Right atrium auricular region (tissue), 2 donors: ENCODE measurements around the gene SCTR. TPM values are rescaled to one million over a fixed set of nuclear protein-coding genes. Genes with fewer than 3 reads are reported as not detected.

Experiments
- DNase-seq: peaks from one replicate; pipeline ENCODE4 v3.0.0-alpha.2; 2019; ENCODE audit warnings: low spot score
- H3K27ac ChIP-seq, 2 donors: fragments of 200-600 bp; sonication (generic); 1 replicate in 1 of 2; 2 replicates in 1 of 2; pipeline ENCODE4 v1.5.1; 2016 to 2019
- H3K27me3 ChIP-seq, 2 donors: fragments of 200-600 bp; sonication (generic); one replicate each; pipeline versions ENCODE4 v1.5.1 to v1.6.0; 2017 to 2019
- H3K36me3 ChIP-seq: fragments of 200-600 bp; sonication (generic); one replicate; pipeline ENCODE4 v1.5.1; 2016
- H3K4me1 ChIP-seq, 2 donors: fragments of 200-600 bp; sonication (generic); one replicate each; pipeline versions ENCODE4 v1.5.1 to v1.6.0; 2017 to 2019
- H3K4me3 ChIP-seq, 2 donors: fragments of 200-600 bp; sonication (generic); 1 replicate in 1 of 2; 2 replicates in 1 of 2; pipeline ENCODE4 v1.5.1; 2017 to 2019; ENCODE audit warnings: mild to moderate bottlenecking in 1 of 2, moderate library complexity in 1 of 2
- H3K9me3 ChIP-seq, 2 donors: fragments of 200-600 bp; sonication (generic); one replicate each; pipeline ENCODE4 v1.5.1; 2019
- total RNA-seq, 2 donors: library from RNA; depleted of rRNA; stranded (reverse); fragments of >200 nt; gene quantifications; one replicate each; pipeline ENCODE4 v1.1.0, GENCODE V29; 2016
- TF ChIP-seq, protein P1 (sequence below), 2 donors: fragments of 200-600 bp; sonication (generic); IDR thresholded peaks; one replicate each; pipeline ENCODE4 v1.5.1; 2019; ENCODE audit warnings: antibody characterized with exemption in 2 of 2

Gene SCTR
- total RNA-seq, 2 donors from 2014 or later, result not detected

- TF ChIP-seq, protein P1, sequence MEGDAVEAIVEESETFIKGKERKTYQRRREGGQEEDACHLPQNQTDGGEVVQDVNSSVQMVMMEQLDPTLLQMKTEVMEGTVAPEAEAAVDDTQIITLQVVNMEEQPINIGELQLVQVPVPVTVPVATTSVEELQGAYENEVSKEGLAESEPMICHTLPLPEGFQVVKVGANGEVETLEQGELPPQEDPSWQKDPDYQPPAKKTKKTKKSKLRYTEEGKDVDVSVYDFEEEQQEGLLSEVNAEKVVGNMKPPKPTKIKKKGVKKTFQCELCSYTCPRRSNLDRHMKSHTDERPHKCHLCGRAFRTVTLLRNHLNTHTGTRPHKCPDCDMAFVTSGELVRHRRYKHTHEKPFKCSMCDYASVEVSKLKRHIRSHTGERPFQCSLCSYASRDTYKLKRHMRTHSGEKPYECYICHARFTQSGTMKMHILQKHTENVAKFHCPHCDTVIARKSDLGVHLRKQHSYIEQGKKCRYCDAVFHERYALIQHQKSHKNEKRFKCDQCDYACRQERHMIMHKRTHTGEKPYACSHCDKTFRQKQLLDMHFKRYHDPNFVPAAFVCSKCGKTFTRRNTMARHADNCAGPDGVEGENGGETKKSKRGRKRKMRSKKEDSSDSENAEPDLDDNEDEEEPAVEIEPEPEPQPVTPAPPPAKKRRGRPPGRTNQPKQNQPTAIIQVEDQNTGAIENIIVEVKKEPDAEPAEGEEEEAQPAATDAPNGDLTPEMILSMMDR (IDR thresholded peaks at IDR 0.05), result no peak
- Histone ChIP-seq H3K27me3 (no peaks in the 10 kb centered on the region), H3K27ac (no peak overlapping the region), H3K36me3 (no peaks in the 10 kb centered on the region), H3K9me3 (no peaks in the 10 kb centered on the region), H3K4me3 (no peak overlapping the region), H3K4me1 (no peaks in the 10 kb centered on the region)
- no peak for DNase-seq
Observed at GRCh38 chr2:119442226-119442619, 82.1 kb downstream of the SCTR start.

DNA sequence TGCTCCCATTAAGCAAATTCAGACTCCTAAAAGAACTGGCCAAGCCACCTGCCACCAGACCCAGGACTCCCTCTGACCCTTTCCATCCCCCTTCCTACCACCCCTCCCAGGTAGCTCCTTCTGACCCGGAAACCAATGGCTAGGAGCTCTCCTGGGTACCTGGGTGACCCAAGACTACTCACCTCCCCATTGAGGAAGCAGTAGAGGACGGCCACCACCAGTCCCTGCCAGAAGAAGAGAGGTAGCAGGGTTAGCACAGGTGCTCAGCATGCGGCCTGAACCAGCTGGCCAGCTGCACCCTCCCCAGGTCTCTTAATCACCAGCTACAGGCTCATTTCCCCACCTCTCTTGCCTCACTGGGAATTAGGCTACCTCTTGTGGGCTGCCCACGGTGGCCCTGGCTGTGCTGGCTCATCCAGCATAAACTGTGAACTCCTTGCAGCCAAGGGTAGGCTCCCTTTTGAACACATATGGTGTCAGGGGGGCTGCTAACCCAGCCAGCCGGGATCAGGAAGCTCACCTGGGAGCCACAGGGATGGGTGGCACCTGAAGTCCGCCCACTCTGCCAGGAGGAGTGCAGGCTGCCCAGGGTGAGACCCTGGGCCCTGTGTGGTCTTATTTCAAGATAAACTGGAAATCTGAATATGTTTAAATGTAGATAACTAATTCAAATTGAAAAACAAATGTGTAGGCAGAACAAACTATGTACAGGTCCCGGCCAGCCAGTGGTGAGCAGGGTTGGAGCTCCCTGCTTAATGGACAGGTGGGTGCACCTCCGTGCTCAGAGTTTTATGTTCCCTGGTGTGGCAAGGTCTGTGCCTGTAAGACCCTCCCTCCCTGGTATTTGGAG is 82.7 kb downstream of the SCTR start:
- no peaks in the 10 kb centered on the region for H3K36me3 ChIP-seq
- no peaks in the 10 kb centered on the region for H3K4me1 ChIP-seq
- H3K9me3 ChIP-seq, result no peaks in the 10 kb centered on the region
- DNase-seq, result no peak
- H3K4me3 ChIP-seq, result no peak overlapping the region
- TF ChIP-seq, protein P1 (IDR thresholded peaks at IDR 0.05), result no peak
- no peak overlapping the region for H3K27ac ChIP-seq
- H3K27me3 ChIP-seq, result no peaks in the 10 kb centered on the region

GRCh38 chr2:119440873-119441272 is 83.4 kb downstream of the SCTR start:
- no peak overlapping the region for H3K4me3 ChIP-seq
- H3K36me3 ChIP-seq, result no peaks in the 10 kb centered on the region
- TF ChIP-seq, protein P1 (IDR thresholded peaks at IDR 0.05), result no peak
- no peaks in the 10 kb centered on the region for H3K27me3 ChIP-seq
- no peak for DNase-seq
- no peak overlapping the region for H3K27ac ChIP-seq
- H3K4me1 ChIP-seq, result no peaks in the 10 kb centered on the region
- no peaks in the 10 kb centered on the region for H3K9me3 ChIP-seq

GRCh38 chr2:119440501-119440870 is 83.8 kb downstream of the SCTR start:
- no peak overlapping the region for H3K4me3 ChIP-seq

GRCh38 chr2:119439574-119440500 is 84.4 kb downstream of the SCTR start:
- Histone ChIP-seq H3K4me3 (no peak overlapping the region), H3K36me3 (no peaks in the 10 kb centered on the region), H3K27ac (no peak overlapping the region), H3K4me1 (no peaks in the 10 kb centered on the region), H3K27me3 (no peaks in the 10 kb centered on the region), H3K9me3 (no peaks in the 10 kb centered on the region)
- TF ChIP-seq, protein P1 (IDR thresholded peaks at IDR 0.05), result no peak
- no peak for DNase-seq

More at GRCh38 chr2:119440501-119440870, 83.8 kb downstream of the SCTR start:
- no peaks in the 10 kb centered on the region for H3K4me1 ChIP-seq
- DNase-seq, result no peak
- no peak overlapping the region for H3K27ac ChIP-seq
- H3K9me3 ChIP-seq, result no peaks in the 10 kb centered on the region
- H3K36me3 ChIP-seq, result no peaks in the 10 kb centered on the region
- H3K27me3 ChIP-seq, result no peaks in the 10 kb centered on the region
- TF ChIP-seq, protein P1 (IDR thresholded peaks at IDR 0.05), result no peak
